HG03097 (cell line): ENCODE data around the gene KIAA1671.

Experiments
- ATAC-seq: cut with Tn5 transposase; IDR thresholded peaks from one replicate; pipeline ENCODE4 v1.9.1; 2021; ENCODE audit not compliant: unreplicated experiment, low FRiP score

Gene KIAA1671

DNA sequence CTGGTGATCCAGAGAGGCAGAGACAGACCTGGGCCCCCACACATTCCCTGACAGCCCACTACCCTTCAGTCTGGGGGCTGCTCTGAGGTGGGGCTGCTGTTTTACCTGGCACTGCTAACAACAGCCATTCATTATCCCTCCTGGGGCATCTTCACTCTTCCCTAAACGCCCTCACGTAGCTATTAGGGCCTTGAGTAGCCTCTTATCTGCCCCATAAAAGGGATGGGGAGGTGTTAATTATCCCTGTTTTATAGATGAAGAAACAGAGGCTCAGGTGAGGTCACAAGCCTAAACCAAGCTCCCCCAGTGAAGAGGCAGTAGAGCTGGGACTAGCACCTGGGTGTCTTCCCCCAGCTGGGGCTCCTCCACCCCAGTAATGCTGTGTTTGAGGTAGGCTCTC is 79.5 kb downstream of the KIAA1671 start:
- no peak for ATAC-seq

DNA sequence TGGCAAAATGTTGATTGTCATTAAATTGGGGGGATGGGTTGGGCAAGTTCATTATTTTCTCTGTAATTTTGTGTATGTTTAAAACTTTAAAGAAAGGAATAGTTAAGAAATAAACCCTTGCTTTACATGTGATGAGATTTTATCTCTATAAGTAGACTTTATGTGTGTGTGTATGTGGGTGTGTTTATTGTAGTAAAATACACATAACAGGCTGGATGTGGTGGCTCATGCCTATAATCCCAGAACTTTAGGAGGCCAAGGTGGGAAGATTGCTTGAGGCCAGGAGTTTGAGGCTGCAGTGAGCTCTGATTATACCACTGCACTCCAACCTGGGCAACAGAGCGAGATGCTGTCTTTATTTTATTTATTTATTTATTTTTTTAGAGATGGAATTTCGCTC is 83.2 kb downstream of the KIAA1671 start:
- no peak for ATAC-seq

- no peak for ATAC-seq
These were observed 85.7 kb downstream of the KIAA1671 start for GRCh38 chr22:25038239-25038638.

GRCh38 chr22:25038771-25039170 is 86.3 kb downstream of the KIAA1671 start:
- ATAC-seq: no peak

- no peak for ATAC-seq
These were observed 86.7 kb downstream of the KIAA1671 start for GRCh38 chr22:25039255-25039654.

DNA sequence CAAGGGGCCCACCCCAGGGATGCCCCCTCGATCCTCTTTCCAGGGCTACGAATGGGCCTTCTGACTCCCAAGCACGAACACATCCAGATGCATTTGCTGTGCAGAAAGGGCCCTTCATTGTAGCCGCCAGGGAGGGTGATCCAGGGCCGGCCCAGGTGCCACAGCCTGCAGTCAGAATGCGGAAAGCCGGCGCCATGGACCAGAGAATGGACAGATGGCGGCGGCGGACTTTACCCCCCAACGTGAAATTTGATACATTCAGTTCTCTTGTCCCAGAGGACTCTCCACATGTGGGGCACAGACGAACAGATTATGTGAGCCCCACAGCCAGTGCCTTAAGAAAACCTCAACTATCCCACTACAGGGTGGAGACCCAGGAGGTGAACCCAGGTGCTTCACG is 87.2 kb downstream of the KIAA1671 start:
- ATAC-seq: no peak

GRCh38 chr22:25045159-25045558 is 92.6 kb downstream of the KIAA1671 start:
- no peak for ATAC-seq

- no peak for ATAC-seq
These were observed 95.6 kb downstream of the KIAA1671 start for GRCh38 chr22:25048071-25048470.

GRCh38 chr22:25048659-25049647 is 96.4 kb downstream of the KIAA1671 start:
- no peak for ATAC-seq

DNA sequence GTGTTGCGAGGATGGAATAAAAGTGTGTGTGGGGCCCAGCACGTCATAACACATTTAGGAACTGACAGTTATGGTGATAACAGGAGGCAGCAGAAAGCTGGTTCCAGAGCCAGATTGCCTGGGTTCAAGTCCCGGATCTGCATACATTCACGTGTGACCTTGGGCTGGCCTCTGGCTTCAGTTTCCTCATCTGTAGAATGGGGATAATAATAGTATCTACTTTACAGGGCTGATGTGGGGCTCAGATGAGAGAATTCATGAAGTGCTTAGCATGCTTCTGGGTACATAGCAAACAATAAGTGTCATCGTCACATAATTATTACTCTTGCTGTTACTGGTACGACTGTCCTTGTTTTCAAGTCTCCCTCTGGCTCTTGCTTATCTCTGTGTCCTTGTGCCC is 97.3 kb downstream of the KIAA1671 start:
- no peak for ATAC-seq

DNA sequence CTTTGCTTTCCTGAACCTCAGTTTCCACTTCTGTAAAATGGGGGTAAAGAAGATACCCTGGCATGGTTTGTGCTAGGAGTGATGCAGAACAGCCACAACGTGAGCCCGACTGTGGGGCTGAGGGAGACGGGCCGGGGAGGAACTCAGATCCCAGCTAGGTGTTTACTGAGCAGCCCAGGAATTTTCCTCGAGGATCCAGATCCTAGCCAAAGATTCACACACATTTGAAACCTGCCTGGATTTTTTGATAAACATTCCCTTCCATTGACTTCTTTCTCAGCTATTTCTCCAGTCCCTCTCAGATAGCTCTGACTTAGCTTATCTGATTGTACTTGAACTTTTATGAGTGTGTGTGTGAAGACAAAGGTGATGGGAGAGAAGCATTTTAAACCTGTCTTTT is 98.0 kb downstream of the KIAA1671 start:
- no peak for ATAC-seq

DNA sequence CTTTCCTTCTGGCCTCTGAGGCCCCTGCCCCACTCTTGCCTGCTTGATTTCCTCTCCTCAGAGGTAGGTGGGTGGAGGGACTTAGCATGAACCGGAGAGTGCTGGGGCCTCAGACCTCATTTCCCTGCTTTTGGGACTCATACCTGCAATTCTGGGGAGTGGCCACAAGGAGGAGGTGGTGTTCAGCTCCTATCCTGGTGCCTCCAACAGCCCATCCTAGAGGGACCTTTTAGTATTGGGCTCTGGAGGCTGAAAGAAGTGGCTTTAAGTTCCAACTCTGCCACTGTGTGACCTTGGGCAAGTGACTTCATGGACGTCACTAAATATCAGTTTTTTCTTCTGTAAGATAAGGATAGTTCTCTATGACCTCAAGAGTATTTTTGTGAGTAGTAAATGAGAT is 98.6 kb downstream of the KIAA1671 start:
- no peak for ATAC-seq

- no peak for ATAC-seq
These were observed 99.6 kb downstream of the KIAA1671 start for GRCh38 chr22:25051983-25052710.

DNA sequence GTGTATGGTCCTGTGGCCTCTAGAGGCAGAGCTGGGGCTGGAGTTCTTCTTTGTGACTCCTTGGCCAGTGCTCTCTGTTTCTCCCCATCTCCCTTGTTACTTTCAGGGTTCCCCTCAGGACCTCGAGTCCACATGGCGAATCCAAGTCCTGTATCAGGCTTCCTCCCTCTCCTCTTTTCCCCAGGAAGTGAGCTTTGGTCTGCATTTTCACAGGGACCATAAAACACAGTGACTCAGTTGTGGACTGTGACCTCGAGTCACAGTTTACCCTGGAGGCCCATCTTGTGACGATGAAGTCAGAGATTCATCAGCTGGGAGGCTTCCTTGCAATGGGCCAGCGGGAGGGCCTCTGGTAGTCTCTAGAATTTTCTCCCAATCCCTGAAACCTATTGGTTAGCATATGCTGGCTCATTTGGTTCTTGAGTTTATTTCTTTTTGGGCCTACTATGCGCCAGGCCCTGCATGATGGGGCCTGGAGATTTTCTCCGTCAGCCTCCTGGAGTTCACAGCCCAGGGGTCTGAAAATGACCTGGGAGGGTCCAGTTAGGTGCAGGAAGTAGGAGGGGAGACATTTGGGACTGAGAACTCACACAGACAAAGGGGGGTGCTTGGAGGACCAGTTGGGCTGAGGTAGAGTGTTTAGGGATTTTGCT is 100.8 kb downstream of the KIAA1671 start:
- no peak for ATAC-seq

GRCh38 chr22:25054943-25055511 is 102.5 kb downstream of the KIAA1671 start:
- no peak for ATAC-seq

DNA sequence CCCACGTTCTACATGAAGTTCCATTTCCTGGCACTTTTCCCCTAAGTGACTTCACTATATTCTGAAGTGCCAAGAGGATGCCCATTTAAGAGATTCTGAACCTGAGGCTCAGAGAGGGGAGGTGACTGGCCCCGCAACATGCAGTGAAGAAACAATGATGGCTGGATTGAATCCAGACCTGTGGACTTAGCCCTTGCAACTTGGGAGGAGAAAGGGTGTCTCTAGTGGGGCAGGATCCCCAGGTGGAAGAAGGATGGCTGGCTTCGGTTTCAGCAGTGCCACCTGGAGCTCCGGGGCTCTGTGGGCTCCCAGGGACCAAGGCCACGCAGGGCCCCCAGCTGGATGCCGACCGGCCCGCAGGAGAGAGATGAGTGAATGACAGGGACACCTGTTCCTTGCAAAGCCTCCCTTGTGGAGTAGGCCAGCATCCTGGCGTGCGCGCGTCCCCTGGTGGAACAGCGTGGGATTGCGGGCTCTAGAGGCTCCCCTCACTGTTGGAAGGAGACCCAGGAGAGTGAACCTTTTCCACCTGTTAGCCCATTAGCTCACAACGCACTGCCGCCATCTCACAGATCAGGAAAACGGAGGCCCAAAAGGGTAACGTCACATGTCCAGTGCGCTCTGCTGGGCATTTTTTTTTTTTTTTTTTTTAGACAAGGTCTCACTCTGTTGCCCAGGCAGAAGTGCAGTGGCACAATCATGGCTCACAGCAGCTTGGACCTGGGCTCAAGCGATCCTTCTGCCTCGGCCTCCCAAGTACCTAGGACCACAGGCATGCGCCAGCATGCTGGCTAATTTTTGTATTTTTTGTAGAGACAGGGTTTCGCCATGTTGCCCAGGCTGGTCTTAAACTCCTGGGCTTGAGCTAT is 104.7 kb downstream of the KIAA1671 start:
- no peak for ATAC-seq

DNA sequence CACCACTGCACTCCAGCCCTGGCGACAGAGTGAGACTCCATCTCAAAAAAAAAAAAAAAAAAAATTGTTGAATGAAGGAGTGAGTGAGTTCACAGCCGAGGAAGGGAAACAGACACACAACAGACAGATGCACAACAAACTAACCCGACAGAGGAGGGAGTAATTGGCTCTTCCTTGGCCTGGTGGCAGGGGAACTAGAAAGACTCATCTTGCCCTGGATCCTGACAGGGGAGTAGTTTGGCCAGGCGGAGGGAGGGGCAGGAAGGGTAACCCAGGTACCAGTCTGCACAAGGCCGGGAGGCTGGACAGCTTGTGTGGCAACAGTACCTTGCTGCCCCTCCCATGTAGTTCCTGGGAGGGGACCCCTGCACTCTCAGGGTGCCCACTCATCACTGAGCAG is 106.9 kb downstream of the KIAA1671 start:
- no peak for ATAC-seq

- ATAC-seq: no peak
These were observed 108.1 kb downstream of the KIAA1671 start for GRCh38 chr22:25060522-25061071.

DNA sequence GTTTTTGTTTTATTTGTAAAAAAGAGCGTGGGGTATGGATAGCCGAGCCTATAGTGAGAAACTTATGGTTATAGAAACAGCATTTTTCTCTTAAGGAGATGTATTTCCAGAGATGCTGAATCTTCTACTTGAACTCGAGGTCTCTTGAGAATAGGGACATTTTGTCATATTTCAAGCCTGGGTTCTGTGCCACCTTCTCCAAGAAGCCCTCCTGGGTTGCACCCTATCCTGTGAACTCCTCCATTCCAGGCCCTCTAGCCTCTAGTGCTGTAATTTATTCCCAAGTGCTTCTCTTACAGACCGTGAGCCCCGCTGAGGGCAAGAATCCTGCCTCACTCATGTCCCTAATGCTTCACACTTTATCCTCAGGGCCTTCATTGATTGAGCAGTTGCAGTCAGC is 108.6 kb downstream of the KIAA1671 start:
- ATAC-seq: no peak
